Nephron (organoid): Measurements from ENCODE around the gene THBS4.
A peak's percentile ranks its signal among the peaks of the same experiment; 100 is the strongest.

Experiments used
- H3K27ac Mint-ChIP-seq, 3 experiments: 2 replicates each; pipeline ENCODE4 v1.8.0; 2020; ENCODE audit warnings: mixed read lengths in 3 of 3, mild to moderate bottlenecking in 2 of 3, moderate library complexity in 1 of 3
- H3K27me3 Mint-ChIP-seq: 2 replicates; pipeline ENCODE4 v1.8.0; 2021; ENCODE audit warnings: low read depth, mild to moderate bottlenecking, moderate library complexity, mixed read lengths
- H3K36me3 Mint-ChIP-seq: 2 replicates; pipeline ENCODE4 v1.8.0; 2020; ENCODE audit warnings: low read depth, mixed read lengths
- H3K4me1 Mint-ChIP-seq: 2 replicates; pipeline ENCODE4 v1.8.0; 2020; ENCODE audit warnings: mixed read lengths
- H3K4me3 Mint-ChIP-seq, 3 experiments: 2 replicates each; pipeline ENCODE4 v1.8.0; 2020; ENCODE audit warnings: mild to moderate bottlenecking in 3 of 3, mixed read lengths in 3 of 3, moderate library complexity in 2 of 3
- H3K9me3 Mint-ChIP-seq: 2 replicates; pipeline ENCODE4 v1.8.0; 2020; ENCODE audit warnings: mixed read lengths
- TF ChIP-seq, protein P1 (sequence below), 3 experiments: fragments of 200-600 bp; sonication (generic); IDR thresholded peaks; one replicate each; pipeline ENCODE4 v1.5.0; 2021; ENCODE audit warnings: antibody characterized with exemption in 3 of 3; ENCODE audit not compliant: unreplicated experiment in 3 of 3

The THBS4 gene

DNA sequence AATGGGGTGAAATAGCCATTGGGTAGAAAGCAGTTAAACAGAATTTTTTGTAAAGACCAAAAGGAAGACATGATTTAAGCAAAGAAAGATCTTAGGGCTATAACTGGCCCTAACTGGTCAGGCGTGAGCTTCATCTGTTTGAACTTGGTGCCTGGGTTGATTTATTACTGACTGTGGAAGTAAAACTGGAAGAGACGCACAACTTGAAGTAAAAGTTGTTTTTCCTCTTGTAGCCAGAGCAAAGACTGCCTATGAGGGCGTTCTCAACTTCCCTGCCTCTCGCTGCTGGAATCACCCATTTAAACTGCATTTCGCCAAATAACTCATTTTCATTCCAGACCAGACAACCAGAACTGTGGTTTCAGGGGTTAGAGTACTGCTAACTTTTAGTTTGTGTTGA lies 1.5 kb downstream of the THBS4 start:
- Mint-ChIP-seq H3K4me1 (peaks cover 5% of the 10 kb centered on the region), H3K4me3 (peak overlapping the region; percentile 5 to 37 (median 16)), H3K27me3 (peaks cover 67% of the 10 kb centered on the region), H3K27ac (no peak overlapping the region), H3K9me3 (no peaks in the 10 kb centered on the region), H3K36me3 (no peaks in the 10 kb centered on the region)
- TF ChIP-seq, protein P1, sequence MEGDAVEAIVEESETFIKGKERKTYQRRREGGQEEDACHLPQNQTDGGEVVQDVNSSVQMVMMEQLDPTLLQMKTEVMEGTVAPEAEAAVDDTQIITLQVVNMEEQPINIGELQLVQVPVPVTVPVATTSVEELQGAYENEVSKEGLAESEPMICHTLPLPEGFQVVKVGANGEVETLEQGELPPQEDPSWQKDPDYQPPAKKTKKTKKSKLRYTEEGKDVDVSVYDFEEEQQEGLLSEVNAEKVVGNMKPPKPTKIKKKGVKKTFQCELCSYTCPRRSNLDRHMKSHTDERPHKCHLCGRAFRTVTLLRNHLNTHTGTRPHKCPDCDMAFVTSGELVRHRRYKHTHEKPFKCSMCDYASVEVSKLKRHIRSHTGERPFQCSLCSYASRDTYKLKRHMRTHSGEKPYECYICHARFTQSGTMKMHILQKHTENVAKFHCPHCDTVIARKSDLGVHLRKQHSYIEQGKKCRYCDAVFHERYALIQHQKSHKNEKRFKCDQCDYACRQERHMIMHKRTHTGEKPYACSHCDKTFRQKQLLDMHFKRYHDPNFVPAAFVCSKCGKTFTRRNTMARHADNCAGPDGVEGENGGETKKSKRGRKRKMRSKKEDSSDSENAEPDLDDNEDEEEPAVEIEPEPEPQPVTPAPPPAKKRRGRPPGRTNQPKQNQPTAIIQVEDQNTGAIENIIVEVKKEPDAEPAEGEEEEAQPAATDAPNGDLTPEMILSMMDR (IDR thresholded peaks at IDR 0.05; ENCODE audit: unreplicated experiment in 3 of 3): no peak

DNA sequence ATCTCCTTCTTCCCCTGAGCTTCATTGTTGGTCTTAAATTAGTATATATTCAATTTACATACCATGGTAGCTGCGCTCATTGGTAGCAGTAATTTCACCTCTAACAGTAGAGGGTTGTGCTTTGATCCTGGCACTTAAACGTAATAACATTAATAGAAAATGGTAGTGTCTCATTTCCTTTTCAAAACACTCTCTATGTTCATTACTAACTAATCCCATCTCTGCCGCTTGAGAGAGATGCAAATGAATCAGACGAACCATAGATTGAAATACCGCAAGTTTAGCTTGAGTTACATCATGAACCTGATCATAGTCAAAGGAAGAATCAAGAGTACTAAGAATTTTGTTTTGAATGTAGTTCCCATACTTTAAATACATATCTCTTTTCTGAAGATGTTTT lies 2.2 kb downstream of the THBS4 start:
- Mint-ChIP-seq H3K27ac (no peak overlapping the region), H3K27me3 (peaks cover 63% of the 10 kb centered on the region), H3K4me3 (peak overlapping the region in 2 of 3 experiments; percentile 4 to 10), H3K9me3 (no peaks in the 10 kb centered on the region), H3K36me3 (no peaks in the 10 kb centered on the region), H3K4me1 (peaks cover 13% of the 10 kb centered on the region)
- TF ChIP-seq, protein P1 (IDR thresholded peaks at IDR 0.05; ENCODE audit: unreplicated experiment in 3 of 3): no peak

DNA sequence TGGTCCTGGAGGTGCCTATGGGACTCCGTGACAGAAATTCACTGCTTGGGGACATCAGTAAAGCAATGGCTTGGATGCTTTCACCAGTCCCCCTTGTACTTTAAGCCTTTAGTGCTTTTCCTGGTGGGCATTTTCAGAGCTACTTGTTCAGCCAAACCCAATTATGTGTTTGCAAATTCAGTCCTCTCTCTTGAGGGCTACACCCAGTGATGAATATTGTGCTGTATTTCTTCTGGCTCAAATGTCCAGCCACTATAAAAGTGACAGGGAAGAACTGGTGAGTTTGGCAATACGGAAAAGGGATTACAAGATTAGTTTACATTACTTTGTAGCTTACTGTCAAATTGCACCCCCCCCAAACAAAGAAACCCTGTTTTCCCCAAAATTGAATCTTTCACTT lies 4.5 kb downstream of the THBS4 start:
- peaks cover 15% of the 10 kb centered on the region for H3K4me1 Mint-ChIP-seq
- no peak overlapping the region for H3K27ac Mint-ChIP-seq
- peaks cover 41% of the 10 kb centered on the region for H3K27me3 Mint-ChIP-seq
- H3K4me3 Mint-ChIP-seq: no peak overlapping the region
- no peaks in the 10 kb centered on the region for H3K36me3 Mint-ChIP-seq
- TF ChIP-seq, protein P1 (IDR thresholded peaks at IDR 0.05; ENCODE audit: unreplicated experiment in 3 of 3): no peak
- no peaks in the 10 kb centered on the region for H3K9me3 Mint-ChIP-seq

DNA sequence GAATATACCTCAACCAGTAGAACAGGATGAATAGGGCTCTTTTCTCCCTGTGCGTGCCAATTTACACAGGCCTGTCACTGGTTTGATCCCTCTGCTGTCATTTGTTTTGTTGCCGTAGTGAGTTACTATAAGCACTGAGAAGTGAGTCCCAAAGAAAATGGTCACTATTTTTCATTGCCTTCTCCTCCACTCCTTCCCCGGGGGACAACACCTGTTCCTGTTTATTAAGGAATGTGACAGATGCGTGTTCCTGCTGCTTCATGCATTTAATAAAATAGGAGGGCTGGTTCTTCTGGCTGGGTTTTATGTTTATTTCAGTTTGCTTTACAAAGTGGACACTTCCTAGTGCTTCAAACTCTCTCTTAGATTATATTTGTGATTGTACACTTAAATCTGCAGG lies 6.4 kb downstream of the THBS4 start:
- H3K4me1 Mint-ChIP-seq: peaks cover 15% of the 10 kb centered on the region
- H3K27me3 Mint-ChIP-seq: peaks cover 24% of the 10 kb centered on the region
- TF ChIP-seq, protein P1 (IDR thresholded peaks at IDR 0.05; ENCODE audit: unreplicated experiment in 3 of 3): no peak
- peak overlapping the region in 1 of 3 experiments; percentile 5 for H3K27ac Mint-ChIP-seq
- H3K9me3 Mint-ChIP-seq: no peaks in the 10 kb centered on the region
- H3K4me3 Mint-ChIP-seq: no peak overlapping the region
- no peaks in the 10 kb centered on the region for H3K36me3 Mint-ChIP-seq

DNA sequence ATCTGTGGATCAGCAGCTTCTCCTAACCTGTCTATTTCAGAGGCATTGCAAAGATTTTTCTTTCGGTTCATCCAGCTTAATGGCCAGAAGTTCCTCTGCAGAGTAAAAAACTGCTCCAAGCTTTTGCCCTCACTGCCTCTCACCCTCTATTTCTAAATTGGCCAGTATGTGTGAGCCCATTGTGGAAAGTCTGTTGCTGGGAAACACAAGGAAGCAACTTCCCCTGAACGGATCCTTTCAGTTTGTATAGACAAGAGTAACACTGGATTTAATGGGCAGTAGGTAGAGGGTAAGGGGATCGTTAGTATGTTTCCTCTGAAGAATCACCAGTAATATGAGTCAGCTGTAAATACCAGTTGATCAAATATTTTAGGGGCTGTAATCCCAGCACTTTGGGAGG lies 7.2 kb downstream of the THBS4 start:
- TF ChIP-seq, protein P1 (IDR thresholded peaks at IDR 0.05; ENCODE audit: unreplicated experiment in 3 of 3): no peak
- Mint-ChIP-seq H3K4me1 (peaks cover 15% of the 10 kb centered on the region), H3K27me3 (peaks cover 17% of the 10 kb centered on the region), H3K36me3 (no peaks in the 10 kb centered on the region), H3K27ac (peak overlapping the region in 1 of 3 experiments; percentile 5), H3K9me3 (no peaks in the 10 kb centered on the region), H3K4me3 (no peak overlapping the region)

DNA sequence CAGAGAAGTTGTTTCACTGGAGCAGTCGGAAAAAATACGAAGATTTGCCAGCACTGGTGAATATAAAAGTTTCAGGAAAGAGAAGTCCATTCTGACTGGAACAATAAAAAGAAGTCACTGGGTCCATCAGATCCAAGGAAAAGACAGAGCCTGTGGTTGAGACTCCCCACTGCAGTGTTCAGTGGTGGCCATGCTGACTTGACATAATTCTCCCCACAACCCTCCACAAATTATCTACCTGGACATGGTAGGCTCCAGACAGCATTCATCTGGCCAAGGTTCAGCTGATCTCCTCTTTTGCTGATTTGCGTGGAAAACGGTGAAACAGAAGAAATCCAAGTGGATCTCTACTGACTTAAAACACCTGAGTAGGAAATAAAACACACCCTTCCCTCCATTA lies 8.0 kb downstream of the THBS4 start:
- H3K4me1 Mint-ChIP-seq: peaks cover 15% of the 10 kb centered on the region
- H3K4me3 Mint-ChIP-seq: no peak overlapping the region
- no peak overlapping the region for H3K27ac Mint-ChIP-seq
- H3K36me3 Mint-ChIP-seq: no peaks in the 10 kb centered on the region
- peaks cover 14% of the 10 kb centered on the region for H3K27me3 Mint-ChIP-seq
- TF ChIP-seq, protein P1 (IDR thresholded peaks at IDR 0.05; ENCODE audit: unreplicated experiment in 3 of 3): no peak
- no peaks in the 10 kb centered on the region for H3K9me3 Mint-ChIP-seq
